Stimulated activated CD8-positive, alpha-beta memory T cell treated with anti-CD3 and anti-CD28 coated beads, Interleukin-15, amount 100 ng/mL, for 4 hours (primary cell): ENCODE measurements around the gene CRELD1.

Experiments used
- DNase-seq, 2 donors: peaks; one replicate each; pipeline ENCODE4 v3.0.0-alpha.2; 2020; ENCODE audit warnings: low read depth in 2 of 2

CRELD1 gene

DNA sequence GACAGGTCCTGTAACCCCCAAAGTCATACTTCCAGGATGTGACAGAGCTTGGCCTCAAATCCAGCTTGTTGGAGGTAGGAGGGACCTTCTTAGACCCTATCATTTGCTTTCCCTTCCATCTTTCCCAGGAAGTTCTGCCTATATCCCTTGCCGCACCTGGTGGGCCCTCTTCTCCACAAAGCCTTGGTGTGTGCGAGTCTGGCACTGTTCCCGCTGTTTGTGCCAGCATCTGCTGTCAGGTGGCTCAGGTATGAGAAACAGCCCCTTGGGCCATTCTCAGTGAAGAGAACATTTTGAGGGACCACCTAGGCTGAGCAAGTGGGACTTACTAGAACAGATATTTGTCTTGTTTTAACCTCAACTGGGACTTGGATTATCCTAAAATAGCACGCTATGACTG is 29.7 kb upstream of the CRELD1 start:
- no peak for DNase-seq

- DNase-seq, result no peak
Observed at GRCh38 chr3:9906480-9906879, 27.2 kb upstream of the CRELD1 start.

DNA sequence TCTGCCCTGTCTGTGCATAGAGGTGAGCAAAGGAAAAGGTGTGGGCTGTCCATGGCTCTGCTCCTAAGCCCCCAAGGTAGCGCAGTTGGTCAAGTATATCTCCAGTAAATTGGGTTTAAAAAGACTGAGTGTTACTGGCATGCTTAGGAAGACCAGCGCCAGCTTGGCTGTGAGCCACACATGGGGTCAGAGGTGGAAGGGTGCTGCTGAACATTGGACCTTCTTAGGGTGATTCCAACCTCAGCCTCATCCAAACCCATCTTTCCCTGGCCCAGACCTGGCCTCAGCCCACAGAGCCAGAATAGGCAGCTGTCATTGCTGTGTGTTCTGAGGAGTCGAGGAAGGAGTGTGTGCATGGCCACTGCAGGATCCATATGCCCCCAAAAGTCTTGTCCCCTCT is 25.3 kb upstream of the CRELD1 start:
- no peak for DNase-seq

- DNase-seq, result no peak
Observed at GRCh38 chr3:9909221-9910013, 24.2 kb upstream of the CRELD1 start.

- DNase-seq, result no peak
Observed at GRCh38 chr3:9911863-9912262, 21.8 kb upstream of the CRELD1 start.

DNA sequence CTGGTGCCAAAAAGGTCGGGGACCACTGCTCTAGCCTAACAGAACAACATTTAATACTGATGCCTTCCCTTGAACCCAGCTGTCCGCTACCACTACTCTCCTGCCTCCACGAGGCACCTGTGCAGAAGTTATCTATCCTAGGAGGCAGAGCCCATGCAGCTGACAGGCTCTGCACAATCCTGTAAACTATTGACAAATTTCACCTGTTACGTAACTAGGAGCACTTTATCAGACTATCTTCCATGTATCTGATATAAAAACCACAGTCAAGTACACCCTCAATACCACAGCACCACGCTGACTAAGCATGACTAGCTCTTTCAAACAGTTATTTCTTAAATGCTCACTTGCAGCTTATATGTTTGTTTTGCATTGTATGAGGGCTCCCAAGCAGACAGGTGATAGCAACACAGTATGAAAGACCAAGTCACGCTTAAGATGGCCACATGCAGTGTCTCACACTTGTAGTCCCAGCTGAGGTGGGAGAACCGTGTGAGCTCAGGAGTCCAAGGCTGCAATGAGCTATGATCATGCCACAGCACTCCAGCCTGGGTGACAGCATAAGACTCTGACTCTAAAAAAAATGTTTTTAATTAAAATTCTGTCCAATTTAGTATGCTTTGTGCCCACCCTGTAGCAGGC is 21.2 kb upstream of the CRELD1 start:
- DNase-seq, result no peak

DNA sequence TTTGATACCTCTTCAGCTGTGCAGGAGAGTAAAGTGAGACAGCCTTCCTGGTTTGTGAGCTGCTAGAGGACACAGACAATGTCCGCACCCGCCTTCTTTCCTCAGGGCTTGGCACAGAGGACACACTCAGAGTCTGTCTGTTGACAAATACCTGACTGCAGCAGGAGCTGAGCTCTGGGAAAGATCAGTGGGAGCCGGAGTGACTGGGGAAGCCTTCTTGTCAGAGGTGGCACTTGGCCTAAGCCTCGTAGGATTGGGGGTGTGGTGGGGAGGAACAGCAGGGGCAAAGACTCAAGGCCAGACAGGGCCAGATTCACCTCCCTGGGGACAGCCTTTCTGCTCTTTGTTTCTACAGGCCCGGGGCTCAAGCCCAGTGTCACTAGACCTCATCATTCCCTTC is 20.0 kb upstream of the CRELD1 start:
- no peak for DNase-seq

DNA sequence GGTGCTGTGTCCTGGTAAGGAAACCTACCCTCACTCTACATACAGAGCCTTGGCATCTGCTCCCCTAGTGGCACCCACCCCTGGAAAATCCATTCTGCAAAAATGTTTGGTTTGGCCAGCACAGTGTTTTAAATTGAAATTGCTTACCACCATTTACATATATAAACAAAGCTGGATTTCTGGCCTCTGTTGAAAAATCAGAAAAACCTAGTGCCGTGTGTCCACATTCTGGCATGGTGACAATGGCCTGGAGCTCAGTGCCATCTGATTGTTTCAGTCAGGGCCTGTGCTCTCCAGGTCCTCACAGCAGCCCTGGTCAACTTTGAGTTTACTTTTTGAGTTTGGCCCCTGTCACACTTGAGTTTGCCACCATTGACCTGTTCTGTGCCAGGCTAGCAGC is 19.6 kb upstream of the CRELD1 start:
- DNase-seq, result no peak

- DNase-seq, result no peak
Observed at GRCh38 chr3:9914559-9915253, 18.9 kb upstream of the CRELD1 start.

- no peak for DNase-seq
Observed at GRCh38 chr3:9915254-9916141, 18.1 kb upstream of the CRELD1 start.

- no peak for DNase-seq
Observed at GRCh38 chr3:9916346-9916733, 17.3 kb upstream of the CRELD1 start.

DNA sequence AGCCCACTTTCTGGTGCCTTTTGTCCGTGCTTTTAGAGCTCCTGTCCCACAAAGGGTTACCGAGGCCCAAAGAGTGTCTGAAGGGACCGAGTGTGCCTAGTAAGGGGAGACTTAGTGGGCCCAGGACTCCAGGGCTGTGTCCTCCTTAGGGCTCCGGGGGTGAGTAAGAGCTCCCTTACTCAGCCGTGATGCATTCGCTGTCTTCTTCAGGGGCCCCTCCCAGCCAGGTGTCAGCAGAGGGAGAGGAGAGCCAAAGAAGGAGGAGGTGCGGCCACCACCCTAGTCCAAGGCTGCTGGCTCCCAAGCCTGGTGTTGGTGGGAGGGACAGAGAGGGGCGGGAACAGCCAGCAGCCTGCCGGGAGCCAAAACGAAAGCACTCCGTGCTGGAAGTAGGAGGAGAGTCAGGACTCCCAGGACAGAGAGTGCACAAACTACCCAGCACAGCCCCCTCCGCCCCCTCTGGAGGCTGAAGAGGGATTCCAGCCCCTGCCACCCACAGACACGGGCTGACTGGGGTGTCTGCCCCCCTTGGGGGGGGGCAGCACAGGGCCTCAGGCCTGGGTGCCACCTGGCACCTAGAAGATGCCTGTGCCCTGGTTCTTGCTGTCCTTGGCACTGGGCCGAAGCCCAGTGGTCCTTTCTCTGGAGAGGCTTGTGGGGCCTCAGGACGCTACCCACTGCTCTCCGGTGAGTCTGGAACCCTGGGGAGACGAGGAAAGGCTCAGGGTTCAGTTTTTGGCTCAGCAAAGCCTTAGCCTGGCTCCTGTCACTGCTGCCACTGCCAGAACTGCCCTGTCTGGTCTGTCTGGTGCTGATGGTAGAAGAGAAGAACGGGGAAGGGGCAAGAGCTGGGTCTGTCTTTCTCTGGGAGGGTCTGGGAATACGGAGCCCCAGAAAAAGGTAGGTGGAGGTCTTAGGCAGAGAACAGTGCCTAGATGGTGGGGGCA is 16.6 kb upstream of the CRELD1 start, which contains the start of gene IL17RC:
TSS of gene IL17RC (plus strand) at position 365 of the 947 bp plus-strand sequence. CDS start at position 583, 218 bp downstream.
- no peak for DNase-seq

DNA sequence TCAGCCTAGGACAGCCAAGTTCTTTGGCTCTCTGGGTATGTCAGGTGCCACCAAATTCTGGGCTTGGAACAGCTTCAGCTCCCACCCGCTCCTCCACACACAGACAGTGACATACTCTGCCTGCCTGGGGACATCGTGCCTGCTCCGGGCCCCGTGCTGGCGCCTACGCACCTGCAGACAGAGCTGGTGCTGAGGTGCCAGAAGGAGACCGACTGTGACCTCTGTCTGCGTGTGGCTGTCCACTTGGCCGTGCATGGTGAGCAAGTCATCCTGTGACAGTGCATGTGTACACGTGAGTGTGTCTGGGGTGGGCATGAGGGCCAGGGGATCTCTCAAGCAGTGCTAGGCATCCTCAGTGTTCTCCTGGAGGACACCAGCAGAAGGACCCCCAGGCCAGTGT is 15.8 kb upstream of the CRELD1 start:
- no peak for DNase-seq

DNA sequence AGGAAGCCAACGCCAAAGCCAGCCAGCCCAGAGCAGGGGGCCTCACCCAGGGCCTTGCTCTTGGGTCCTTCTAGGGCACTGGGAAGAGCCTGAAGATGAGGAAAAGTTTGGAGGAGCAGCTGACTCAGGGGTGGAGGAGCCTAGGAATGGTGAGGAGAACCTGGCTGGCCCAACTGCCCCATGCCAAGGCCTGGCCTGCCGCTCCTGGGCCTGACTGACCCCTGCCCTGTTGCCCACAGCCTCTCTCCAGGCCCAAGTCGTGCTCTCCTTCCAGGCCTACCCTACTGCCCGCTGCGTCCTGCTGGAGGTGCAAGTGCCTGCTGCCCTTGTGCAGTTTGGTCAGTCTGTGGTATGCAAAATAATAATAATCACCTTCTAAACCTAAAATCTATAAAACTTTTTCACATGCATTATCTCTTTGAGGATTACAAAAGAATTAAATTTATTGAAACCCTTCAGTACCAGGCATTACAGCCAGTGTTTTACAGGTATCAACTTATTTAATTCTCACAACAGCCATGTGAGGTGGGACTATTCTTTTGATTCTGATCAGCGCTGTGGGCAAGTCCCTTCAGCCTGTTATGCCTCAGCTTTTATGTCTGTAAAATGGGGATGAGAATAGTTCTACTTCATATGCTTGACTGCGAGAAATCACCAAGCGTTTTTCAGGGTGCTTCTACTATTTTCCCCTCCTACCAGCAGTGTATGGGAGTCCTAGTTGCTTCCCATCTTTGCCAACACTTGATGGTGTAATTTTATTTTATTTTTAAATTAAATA is 15.2 kb upstream of the CRELD1 start:
- DNase-seq, result no peak

DNA sequence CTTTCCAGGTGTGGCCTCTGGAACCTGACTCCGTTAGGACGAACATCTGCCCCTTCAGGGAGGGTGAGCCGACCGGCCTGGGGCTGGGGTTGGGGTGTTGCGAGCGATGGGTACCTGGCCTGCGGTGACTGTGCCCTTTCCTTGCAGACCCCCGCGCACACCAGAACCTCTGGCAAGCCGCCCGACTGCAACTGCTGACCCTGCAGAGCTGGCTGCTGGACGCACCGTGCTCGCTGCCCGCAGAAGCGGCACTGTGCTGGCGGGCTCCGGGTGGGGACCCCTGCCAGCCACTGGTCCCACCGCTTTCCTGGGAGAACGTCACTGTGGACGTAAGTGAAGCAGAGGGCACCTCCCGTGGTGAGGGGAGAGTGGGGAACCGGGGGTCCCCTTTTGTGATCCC is 5.5 kb upstream of the CRELD1 start:
- DNase-seq, result no peak

DNA sequence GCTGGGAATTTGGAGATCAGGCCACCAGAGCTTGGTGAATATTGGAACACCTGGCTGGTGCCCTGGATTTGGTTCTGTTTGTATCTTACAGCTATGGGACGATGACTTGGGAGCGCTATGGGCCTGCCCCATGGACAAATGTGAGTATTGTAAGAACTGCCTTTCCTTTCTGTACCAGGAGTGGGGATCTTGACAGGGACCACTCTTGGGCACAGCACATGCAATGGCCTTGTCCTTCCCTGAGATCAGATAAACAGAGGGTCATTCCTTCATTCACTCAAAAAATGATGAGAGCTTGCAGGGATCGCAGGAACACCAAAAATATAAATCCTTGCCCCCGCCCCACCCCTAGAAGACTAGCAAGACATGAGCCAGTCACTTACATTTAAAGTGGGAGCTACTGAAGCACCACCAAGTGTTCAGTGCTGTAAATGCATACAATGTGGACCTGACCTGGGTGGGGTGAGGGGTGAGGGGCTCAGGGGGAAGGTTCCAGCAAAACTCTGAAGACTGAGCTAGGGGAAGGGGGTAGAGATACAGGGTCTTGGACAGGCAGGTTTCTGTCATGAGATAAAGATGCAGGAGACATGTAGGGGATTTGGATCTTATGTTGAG is 2.7 kb upstream of the CRELD1 start:
- DNase-seq, result no peak

DNA sequence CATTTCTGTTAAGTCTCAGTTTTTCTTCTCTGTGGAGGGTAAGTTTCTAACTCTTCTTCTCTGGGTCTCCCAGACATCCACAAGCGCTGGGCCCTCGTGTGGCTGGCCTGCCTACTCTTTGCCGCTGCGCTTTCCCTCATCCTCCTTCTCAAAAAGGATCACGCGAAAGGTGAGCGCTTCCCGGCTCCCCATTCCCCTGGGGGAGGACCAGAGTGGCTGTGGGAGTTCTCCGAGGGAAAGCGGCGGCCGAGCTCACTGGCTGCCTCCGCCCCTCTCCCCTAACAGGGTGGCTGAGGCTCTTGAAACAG is 1.1 kb upstream of the CRELD1 start:
- no peak for DNase-seq

DNA sequence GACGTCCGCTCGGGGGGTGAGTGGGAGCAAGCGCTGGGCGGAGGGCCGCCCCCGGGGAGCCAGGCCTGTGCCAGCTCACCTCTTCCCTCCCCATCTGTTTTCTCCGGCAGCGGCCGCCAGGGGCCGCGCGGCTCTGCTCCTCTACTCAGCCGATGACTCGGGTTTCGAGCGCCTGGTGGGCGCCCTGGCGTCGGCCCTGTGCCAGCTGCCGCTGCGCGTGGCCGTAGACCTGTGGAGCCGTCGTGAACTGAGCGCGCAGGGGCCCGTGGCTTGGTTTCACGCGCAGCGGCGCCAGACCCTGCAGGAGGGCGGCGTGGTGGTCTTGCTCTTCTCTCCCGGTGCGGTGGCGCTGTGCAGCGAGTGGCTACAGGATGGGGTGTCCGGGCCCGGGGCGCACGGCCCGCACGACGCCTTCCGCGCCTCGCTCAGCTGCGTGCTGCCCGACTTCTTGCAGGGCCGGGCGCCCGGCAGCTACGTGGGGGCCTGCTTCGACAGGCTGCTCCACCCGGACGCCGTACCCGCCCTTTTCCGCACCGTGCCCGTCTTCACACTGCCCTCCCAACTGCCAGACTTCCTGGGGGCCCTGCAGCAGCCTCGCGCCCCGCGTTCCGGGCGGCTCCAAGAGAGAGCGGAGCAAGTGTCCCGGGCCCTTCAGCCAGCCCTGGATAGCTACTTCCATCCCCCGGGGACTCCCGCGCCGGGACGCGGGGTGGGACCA is 632 bp upstream of the CRELD1 start:
- DNase-seq, result peak; percentile 84 to 85

- no peak for DNase-seq
Observed at GRCh38 chr3:9934235-9934621, 594 bp downstream of the CRELD1 start.
